ENCODE data around the gene POU6F2. TPM values are rescaled to one million over a fixed set of nuclear protein-coding genes. Genes with fewer than 3 reads are reported as not detected.

The POU6F2 gene
- total RNA-seq, 1 donor from 2014 or later, result 0.40 TPM

DNA sequence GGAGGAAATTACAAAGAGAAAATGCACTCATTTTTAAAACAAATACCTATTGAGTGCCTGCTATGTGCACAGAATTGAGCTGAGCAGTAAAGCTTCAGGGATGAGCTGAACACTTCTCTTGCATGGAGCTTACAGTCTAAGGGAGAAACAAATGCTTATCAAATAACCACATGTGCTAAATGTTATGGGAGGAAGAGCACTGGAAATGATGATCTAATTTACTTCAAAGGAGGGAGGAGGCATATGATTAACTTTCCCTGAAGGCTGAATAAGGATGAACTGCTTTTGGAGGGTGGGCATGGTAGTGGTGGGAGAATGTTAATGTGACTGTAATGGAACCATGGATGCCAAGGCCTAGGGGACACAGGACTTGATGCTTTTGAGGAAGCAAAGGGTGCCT, 168.2 kb downstream of the POU6F2 start:
- no peak overlapping the region for H3K4me3 Mint-ChIP-seq (ENCODE audit: unreplicated experiment)
- H3K27ac Mint-ChIP-seq (ENCODE audit: unreplicated experiment), result no peak overlapping the region
- peaks cover 2% of the 10 kb centered on the region for H3K9me3 Mint-ChIP-seq (ENCODE audit: low read depth)
- H3K27me3 Mint-ChIP-seq (ENCODE audit: low read depth), result peaks cover 10% of the 10 kb centered on the region
- H3K4me1 Mint-ChIP-seq (ENCODE audit: low read depth), result no peaks in the 10 kb centered on the region
- no peaks in the 10 kb centered on the region for H3K36me3 Mint-ChIP-seq (ENCODE audit: low read depth)
- TF ChIP-seq, protein P1, sequence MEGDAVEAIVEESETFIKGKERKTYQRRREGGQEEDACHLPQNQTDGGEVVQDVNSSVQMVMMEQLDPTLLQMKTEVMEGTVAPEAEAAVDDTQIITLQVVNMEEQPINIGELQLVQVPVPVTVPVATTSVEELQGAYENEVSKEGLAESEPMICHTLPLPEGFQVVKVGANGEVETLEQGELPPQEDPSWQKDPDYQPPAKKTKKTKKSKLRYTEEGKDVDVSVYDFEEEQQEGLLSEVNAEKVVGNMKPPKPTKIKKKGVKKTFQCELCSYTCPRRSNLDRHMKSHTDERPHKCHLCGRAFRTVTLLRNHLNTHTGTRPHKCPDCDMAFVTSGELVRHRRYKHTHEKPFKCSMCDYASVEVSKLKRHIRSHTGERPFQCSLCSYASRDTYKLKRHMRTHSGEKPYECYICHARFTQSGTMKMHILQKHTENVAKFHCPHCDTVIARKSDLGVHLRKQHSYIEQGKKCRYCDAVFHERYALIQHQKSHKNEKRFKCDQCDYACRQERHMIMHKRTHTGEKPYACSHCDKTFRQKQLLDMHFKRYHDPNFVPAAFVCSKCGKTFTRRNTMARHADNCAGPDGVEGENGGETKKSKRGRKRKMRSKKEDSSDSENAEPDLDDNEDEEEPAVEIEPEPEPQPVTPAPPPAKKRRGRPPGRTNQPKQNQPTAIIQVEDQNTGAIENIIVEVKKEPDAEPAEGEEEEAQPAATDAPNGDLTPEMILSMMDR (IDR thresholded peaks at IDR 0.05), result no peak
- no peak for DNase-seq (ENCODE audit: low spot score)

DNA sequence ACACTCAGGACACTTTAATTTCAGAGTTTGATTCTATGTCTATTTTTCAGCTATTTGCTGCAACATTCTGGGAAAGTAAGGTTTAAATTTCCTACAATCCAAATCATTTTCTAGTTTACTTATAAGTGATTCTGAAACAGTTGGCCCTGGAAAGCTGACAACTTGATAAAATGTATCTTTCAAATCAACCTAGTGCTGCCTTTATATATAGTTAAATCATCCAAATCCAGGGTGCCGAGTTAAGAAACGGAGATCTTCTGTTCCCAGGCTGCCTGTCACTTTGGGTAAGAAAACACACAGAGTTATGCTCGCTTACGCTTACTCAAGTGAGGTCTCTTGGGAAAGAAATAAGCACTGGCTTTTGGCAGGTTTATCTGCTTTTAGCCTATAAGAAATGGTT, 175.0 kb downstream of the POU6F2 start:
- Mint-ChIP-seq H3K4me3 (ENCODE audit: unreplicated experiment) (no peak overlapping the region), H3K9me3 (ENCODE audit: low read depth) (peaks cover 2% of the 10 kb centered on the region), H3K27ac (ENCODE audit: unreplicated experiment) (no peak overlapping the region), H3K4me1 (ENCODE audit: low read depth) (no peaks in the 10 kb centered on the region), H3K36me3 (ENCODE audit: low read depth) (no peaks in the 10 kb centered on the region), H3K27me3 (ENCODE audit: low read depth) (peaks cover 15% of the 10 kb centered on the region)
- no peak for DNase-seq (ENCODE audit: low spot score)
- TF ChIP-seq, protein P1 (IDR thresholded peaks at IDR 0.05), result no peak

DNA sequence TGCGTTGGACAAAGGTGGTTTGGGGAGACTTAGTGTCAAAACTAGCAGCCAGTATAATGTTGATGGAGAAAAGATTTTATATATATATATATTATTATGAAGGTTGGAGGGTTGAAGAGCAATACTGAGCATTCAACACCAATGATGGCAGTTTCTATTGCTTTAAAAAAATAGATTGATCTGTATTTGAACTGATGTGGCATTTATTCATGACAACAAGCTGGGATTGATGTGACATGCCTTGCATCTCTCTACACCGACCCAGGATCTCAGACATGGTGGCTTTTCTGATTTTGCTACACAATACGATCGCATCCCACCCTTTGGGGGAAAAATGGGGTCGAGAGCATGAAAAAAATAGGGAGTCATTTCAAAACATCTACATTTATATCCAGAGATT, 175.4 kb downstream of the POU6F2 start:
- TF ChIP-seq, protein P1 (IDR thresholded peaks at IDR 0.05), result no peak
- no peak overlapping the region for H3K27ac Mint-ChIP-seq (ENCODE audit: unreplicated experiment)
- H3K4me3 Mint-ChIP-seq (ENCODE audit: unreplicated experiment), result no peak overlapping the region
- no peaks in the 10 kb centered on the region for H3K4me1 Mint-ChIP-seq (ENCODE audit: low read depth)
- no peaks in the 10 kb centered on the region for H3K36me3 Mint-ChIP-seq (ENCODE audit: low read depth)
- peaks cover 2% of the 10 kb centered on the region for H3K9me3 Mint-ChIP-seq (ENCODE audit: low read depth)
- DNase-seq (ENCODE audit: low spot score), result no peak
- H3K27me3 Mint-ChIP-seq (ENCODE audit: low read depth), result peaks cover 15% of the 10 kb centered on the region

DNA sequence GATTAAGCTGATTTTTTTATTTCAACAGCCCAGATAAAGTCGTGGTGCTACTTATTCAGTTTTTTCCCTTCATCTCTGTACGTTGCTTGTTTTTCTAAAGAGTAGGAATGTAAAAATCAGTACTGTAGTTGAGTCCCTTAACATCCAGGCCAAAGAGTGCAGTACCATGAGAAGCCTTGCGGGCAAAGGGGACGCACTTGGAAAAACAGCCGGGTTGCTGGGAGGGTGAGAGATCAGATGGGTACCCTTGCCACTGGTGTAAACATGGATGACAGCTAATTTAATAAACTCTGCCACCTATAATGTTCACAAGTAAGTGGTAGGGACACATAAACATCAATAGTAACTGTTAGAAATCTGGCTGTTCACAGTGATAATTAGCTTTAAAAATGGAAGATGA, 175.9 kb downstream of the POU6F2 start:
- TF ChIP-seq, protein P1 (IDR thresholded peaks at IDR 0.05), result no peak
- Mint-ChIP-seq H3K27ac (ENCODE audit: unreplicated experiment) (no peak overlapping the region), H3K4me3 (ENCODE audit: unreplicated experiment) (no peak overlapping the region), H3K4me1 (ENCODE audit: low read depth) (no peaks in the 10 kb centered on the region), H3K27me3 (ENCODE audit: low read depth) (peaks cover 11% of the 10 kb centered on the region), H3K36me3 (ENCODE audit: low read depth) (no peaks in the 10 kb centered on the region), H3K9me3 (ENCODE audit: low read depth) (no peaks in the 10 kb centered on the region)
- DNase-seq (ENCODE audit: low spot score), result no peak

DNA sequence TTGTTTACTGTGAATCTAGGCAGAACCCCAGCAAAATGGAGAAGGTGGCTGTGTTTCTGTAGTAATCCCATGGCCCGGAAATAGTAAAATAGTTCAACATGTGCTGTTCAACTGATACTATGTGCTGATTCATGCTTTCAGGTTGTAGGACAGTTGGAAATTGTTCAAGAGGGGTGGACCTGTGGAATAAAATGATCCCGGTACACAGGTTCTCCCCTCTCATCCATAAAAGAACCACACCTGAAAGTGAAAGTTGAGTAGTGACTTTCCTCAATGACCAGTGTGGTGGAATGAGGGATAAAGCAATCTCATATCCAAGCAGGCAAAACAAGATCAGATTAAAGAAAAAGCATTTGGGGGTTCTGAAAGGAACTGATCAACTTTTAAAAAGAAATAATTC, 177.1 kb downstream of the POU6F2 start:
- no peak for DNase-seq (ENCODE audit: low spot score)
- Mint-ChIP-seq H3K27ac (ENCODE audit: unreplicated experiment) (no peak overlapping the region), H3K36me3 (ENCODE audit: low read depth) (no peaks in the 10 kb centered on the region), H3K27me3 (ENCODE audit: low read depth) (peaks cover 13% of the 10 kb centered on the region), H3K4me1 (ENCODE audit: low read depth) (no peaks in the 10 kb centered on the region), H3K9me3 (ENCODE audit: low read depth) (no peaks in the 10 kb centered on the region), H3K4me3 (ENCODE audit: unreplicated experiment) (no peak overlapping the region)
- TF ChIP-seq, protein P1 (IDR thresholded peaks at IDR 0.05), result no peak

All from chondrocyte (in vitro differentiated cells).